Germinal center (tissue), 1 donor: ENCODE results near the gene ARPC1B.
A peak's percentile ranks its signal among the peaks of the same experiment; 100 is the strongest.

ENCODE experiments used
- DNase-seq: peaks from one replicate; pipeline ENCODE4 v3.0.0; 2012; ENCODE audit warnings: mixed read lengths, low spot score

ARPC1B gene

DNA sequence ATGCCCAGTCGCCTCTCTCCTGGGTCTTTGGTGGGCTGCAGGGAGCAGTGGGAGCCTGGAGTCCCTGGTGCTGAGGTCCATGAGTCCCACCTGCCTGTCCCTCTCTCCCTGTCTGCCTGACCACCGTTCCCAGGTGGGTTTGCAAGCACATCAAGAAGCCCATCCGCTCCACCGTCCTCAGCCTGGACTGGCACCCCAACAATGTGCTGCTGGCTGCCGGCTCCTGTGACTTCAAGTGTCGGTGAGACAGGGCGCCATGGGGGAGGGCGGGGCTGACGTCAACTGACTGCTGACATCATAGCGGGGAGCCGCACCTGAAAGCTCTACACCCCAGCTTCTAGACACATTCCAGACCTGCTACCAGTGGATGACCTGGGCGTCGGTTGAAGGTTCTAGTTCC is 15.2 kb downstream of the ARPC1B start:
- DNase-seq, result no peak

DNA sequence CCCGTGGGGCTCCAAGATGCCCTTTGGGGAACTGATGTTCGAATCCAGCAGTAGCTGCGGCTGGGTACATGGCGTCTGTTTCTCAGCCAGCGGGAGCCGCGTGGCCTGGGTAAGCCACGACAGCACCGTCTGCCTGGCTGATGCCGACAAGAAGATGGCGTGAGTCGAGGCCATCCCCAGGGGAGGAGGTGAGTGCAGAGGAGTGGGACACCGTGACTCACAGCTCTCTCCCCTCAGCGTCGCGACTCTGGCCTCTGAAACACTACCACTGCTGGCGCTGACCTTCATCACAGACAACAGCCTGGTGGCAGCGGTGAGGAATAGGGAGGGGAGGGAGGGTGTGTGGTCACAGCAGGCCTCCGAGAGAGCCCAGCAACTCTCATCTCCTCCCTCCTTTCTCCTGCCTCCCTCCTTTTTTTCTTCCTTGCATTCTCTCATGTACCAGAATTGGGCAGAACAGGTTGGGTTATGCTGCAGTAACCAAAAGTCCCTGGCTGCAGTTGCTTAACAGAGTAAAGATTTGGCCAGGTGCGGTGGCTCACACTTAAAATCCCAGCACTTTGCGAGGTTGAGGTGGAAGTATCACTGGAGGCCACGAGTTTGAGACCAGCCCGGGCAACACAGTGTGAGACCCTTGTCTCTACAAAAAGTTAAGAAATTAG is 16.5 kb downstream of the ARPC1B start:
- DNase-seq, result no peak

- no peak for DNase-seq
These were observed 17.5 kb downstream of the ARPC1B start for GRCh38 chr7:99392046-99392445.

- peak; percentile 82 for DNase-seq
These were observed 18.3 kb downstream of the ARPC1B start for GRCh38 chr7:99392659-99393354.

GRCh38 chr7:99393355-99394187 is 19.0 kb downstream of the ARPC1B start:
- no peak for DNase-seq

- DNase-seq, result no peak
These were observed 19.6 kb downstream of the ARPC1B start for GRCh38 chr7:99394188-99394502.

DNA sequence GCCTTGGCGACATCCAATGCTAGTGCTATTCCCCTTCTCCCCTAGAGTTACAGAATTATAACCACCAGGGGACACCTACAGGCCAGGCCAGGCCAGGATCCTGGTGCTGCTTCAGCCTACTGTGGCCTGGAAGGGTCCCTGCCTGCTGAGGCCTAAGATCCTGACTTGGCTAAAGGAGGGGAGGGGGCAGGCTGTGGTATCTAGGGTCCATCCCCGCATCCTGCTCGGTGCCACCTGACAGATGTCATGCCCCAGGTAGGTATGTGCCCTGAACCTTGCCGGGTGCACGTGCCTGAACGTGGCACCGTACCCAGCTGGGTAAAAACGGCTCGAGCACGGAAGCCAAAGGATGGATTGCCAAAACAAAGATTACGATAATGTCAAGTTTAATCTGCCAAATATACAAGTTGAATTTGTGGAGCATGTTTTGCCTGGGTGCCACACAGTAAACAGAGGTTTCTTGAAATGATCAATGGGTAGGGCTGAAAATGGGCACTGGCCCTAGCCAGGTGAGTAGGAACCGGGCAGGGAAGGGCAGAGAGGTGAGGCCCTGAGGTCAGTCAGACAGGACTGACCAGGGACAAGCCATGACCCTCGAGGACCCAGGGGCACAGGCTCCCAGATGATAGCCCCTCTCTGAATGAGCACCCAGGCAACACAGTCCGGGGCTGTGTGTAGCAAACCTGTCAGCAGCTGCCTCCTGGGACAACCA is 21.2 kb downstream of the ARPC1B start:
- DNase-seq, result no peak

- no peak for DNase-seq
These were observed 22.1 kb downstream of the ARPC1B start for GRCh38 chr7:99396418-99397296.

DNA sequence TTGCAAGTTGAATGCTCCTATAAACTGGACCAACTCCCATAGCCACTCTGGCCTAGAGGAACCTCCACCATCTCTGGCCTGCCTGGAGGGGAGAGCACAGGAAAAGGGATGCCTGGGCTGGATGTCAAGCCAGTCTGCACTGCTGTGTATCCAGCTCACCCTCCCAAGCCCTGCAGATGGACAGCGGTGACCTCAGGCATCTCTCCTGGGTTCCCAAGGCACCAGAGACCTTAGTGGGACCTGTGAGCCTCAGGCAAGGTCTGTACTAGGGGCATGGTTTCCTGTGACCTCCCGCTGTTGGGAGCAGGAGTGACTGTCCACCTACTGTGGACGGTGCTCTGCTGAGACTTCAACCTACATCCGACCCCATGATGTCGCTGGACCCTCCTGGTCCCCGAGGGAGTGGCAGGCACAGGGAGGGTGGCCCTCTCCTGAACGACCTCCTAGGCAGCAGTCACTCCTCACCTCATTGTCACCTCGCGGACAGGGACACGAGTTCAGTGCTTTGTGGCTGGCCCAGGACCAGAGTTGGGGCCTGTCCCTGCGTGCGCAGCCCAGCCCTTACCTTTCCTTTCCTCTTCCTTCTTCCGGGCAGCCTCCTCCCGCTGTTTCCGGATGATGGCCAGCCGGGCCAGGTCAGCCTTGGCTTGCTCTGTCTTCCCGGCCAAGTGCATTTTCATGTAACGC is 22.9 kb downstream of the ARPC1B start:
- DNase-seq, result no peak

GRCh38 chr7:99398891-99399445 is 24.4 kb downstream of the ARPC1B start:
- DNase-seq, result no peak

DNA sequence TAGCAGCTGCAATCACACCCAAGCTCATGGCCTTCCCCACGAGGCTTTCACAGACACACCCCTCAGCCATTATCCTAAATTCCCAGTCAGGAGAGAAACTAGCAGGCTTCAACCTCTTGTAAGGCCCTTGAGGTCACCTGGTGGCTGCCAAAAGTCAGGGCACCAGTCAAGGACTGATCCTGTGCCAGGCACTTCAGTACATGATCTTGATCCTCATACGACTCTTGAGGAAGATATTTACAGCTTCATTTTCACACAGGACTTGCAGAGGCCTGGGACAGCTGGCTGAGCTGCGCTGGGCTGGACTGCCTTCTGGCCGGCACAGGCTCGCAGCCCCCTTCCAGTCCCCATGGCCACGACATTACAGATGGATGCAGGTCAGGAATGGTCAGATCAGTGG is 25.1 kb downstream of the ARPC1B start:
- no peak for DNase-seq

DNA sequence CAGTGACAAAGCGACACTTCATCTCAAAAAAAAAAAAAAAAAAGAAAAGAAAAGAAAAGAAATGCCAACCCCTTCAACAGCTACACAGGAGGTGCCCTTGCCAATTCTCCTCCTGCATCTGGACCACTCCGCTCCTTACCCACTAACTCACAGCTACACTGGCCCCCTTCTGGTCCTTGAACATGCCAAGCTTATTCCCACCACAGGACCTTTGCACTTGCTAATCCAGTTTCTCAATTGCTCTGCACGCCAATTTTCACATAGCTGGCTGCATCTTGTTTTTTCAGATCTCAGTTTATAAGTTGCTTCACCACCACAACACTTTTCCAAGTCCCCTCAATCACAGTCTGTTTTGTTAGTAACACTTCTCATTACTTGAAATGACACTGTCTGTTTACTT is 28.3 kb downstream of the ARPC1B start:
- no peak for DNase-seq

- no peak for DNase-seq
These were observed 29.2 kb downstream of the ARPC1B start for GRCh38 chr7:99403764-99404163.

- no peak for DNase-seq
These were observed 29.9 kb downstream of the ARPC1B start for GRCh38 chr7:99404235-99404976.

- no peak for DNase-seq
These were observed 30.4 kb downstream of the ARPC1B start for GRCh38 chr7:99404977-99405320.

DNA sequence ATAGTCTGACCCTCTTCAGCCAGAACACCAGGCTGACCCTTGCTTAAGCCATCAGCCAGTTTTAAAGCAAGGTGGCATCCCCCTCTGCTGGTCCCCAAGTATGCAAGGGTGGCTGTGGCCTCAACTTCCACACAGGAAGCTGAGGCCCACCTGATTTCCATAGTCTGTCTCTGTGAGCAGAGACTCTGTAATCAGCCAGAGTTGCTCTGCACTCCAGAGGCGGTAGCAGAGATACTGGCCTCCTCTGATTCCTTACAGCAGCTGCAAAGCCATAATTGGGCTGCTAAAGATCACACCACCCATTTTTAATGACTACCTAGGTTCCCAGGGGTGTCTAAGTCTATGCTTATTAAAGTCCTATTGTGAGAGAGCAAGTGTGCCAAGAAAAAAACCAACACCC is 32.0 kb downstream of the ARPC1B start:
- no peak for DNase-seq

DNA sequence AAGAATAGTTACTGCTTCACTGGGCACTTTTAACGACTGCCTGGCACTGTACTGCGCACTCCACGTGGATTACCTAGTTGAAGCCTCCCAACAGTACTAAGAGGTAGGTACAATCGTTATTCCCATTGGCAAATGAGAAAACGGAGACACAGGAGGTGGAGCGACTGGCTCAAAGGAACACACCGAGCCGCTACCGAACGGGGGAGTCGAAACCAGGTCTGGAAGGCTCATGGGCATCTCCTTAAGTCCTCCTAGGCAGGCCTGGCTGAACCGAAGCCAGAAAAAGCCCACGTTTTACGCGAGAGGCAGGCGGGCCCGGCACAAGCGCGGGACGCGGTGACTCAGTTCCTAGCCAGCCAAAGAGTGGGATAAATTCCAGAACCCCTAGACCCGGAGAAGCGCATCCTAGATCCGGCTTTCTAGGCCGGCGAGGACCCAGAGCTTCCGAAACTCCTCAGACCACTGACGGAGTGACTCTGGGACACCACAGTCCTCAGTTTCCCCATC is 33.4 kb downstream of the ARPC1B start:
- peak; percentile 25 for DNase-seq

GRCh38 chr7:99408379-99409191 is 34.1 kb downstream of the ARPC1B start, which contains the start of the genes BUD31 and PDAP1:
Gene BUD31, plus strand, starts transcription at chr7:99408969. Its CDS starts 2,124 bp downstream, at chr7:99411093.
Gene PDAP1, minus strand, starts transcription at chr7:99408597. Its CDS starts 49 bp downstream, at chr7:99408548.
- peak; percentile 94 for DNase-seq

- no peak for DNase-seq
These were observed 34.7 kb downstream of the ARPC1B start for GRCh38 chr7:99409192-99409572.
